Karpas-422 (cell line): ENCODE results near the gene ITGB8. TPM values are rescaled to one million over a fixed set of nuclear protein-coding genes. Genes with fewer than 3 reads are reported as not detected.

Experiments
- DNase-seq: peaks from one replicate; pipeline ENCODE4 v3.0.0-alpha.2; 2015
- H2AFZ ChIP-seq: fragments of 200-600 bp; sonication (generic); 2 replicates; pipeline ENCODE4 v1.6.1; 2014; ENCODE audit warnings: antibody characterized with exemption, low read length, mixed read lengths
- H3K27ac ChIP-seq: fragments of 200-600 bp; sonication (generic); 2 replicates; pipeline ENCODE4 v1.5.1; 2014; ENCODE audit warnings: mild to moderate bottlenecking, low read length, moderate library complexity
- H3K27me3 ChIP-seq: fragments of 200-600 bp; sonication (generic); 2 replicates; pipeline ENCODE4 v1.6.1; 2014; ENCODE audit warnings: low read length, mixed read lengths
- H3K36me3 ChIP-seq: fragments of 200-600 bp; sonication (generic); 2 replicates; pipeline ENCODE4 v1.6.1; 2014; ENCODE audit warnings: low read length, mixed read lengths; ENCODE audit not compliant: insufficient read depth
- H3K4me1 ChIP-seq: fragments of 200-600 bp; sonication (generic); 2 replicates; pipeline ENCODE4 v1.6.1; 2014; ENCODE audit warnings: mild to moderate bottlenecking, low read length, mixed read lengths
- H3K4me2 ChIP-seq: fragments of 200-600 bp; sonication (generic); 2 replicates; pipeline ENCODE4 v1.6.1; 2014; ENCODE audit warnings: low read length, low read depth, mild to moderate bottlenecking; ENCODE audit not compliant: poor library complexity, severe bottlenecking
- H3K4me3 ChIP-seq: fragments of 200-600 bp; sonication (generic); 2 replicates; pipeline ENCODE4 v1.5.1; 2014; ENCODE audit warnings: mild to moderate bottlenecking, antibody characterized with exemption, low read length, mixed read lengths
- H3K79me2 ChIP-seq: fragments of 200-600 bp; sonication (generic); 2 replicates; pipeline ENCODE4 v1.6.1; 2014; ENCODE audit warnings: mild to moderate bottlenecking, low read length, mixed read lengths
- H3K9ac ChIP-seq: fragments of 200-600 bp; sonication (generic); 2 replicates; pipeline ENCODE4 v1.6.0; 2014; ENCODE audit warnings: low read length
- H3K9me2 ChIP-seq: fragments of 200-600 bp; sonication (generic), shearing (Covaris generic); replicated peaks from 2 replicates; pipeline ENCODE4 v1.6.0; 2014; ENCODE audit warnings: mild to moderate bottlenecking, low read length, moderate library complexity; ENCODE audit not compliant: insufficient read depth
- H3K9me3 ChIP-seq: fragments of 300-700, 200-600 bp; sonication (generic); 2 replicates; pipeline ENCODE4 v1.6.1; 2014; ENCODE audit warnings: low read length, mixed read lengths
- H4K20me1 ChIP-seq: fragments of 200-600 bp; sonication (generic); 2 replicates; pipeline ENCODE4 v1.6.1; 2014; ENCODE audit warnings: mild to moderate bottlenecking, antibody characterized with exemption, low read length, low read depth; ENCODE audit not compliant: insufficient read depth
- small RNA-seq: library from RNA; depleted of rRNA; stranded (forward); fragments of <200 nt; gene quantifications from one replicate; pipeline ENCODE3, GENCODE V24; 2014
- total RNA-seq: library from RNA; depleted of rRNA; stranded (reverse); fragments of >200 nt; shearing (Covaris generic); gene quantifications from 2 replicates; pipeline ENCODE4 v1.2.3, GENCODE V29; 2014; ENCODE audit warnings: low replicate concordance; rRNA removed

Gene ITGB8
- total RNA-seq, 1 experiment from 2014 or later: 0.07 TPM

GRCh38 chr7:20464891-20465290 lies 134.2 kb downstream of the ITGB8 start:
- no peak overlapping the region for H3K4me2 ChIP-seq
- DNase-seq: no peak
- H4K20me1 ChIP-seq: no peaks in the 10 kb centered on the region
- H2AFZ ChIP-seq: no peak overlapping the region
- H3K79me2 ChIP-seq: no peaks in the 10 kb centered on the region
- no peaks in the 10 kb centered on the region for H3K4me1 ChIP-seq
- no peaks in the 10 kb centered on the region for H3K9me2 ChIP-seq
- no peak overlapping the region for H3K4me3 ChIP-seq
- H3K36me3 ChIP-seq: no peaks in the 10 kb centered on the region
- no peaks in the 10 kb centered on the region for H3K9me3 ChIP-seq
- H3K27me3 ChIP-seq: no peaks in the 10 kb centered on the region
- H3K9ac ChIP-seq: no peak overlapping the region
- no peak overlapping the region for H3K27ac ChIP-seq

Small RNAs within 50 kb of the gene (small RNA-seq; reads per million reads assigned to genes)
- not detected for gene RF00275

Other genes starting within 250 kb of the ITGB8 start
- gene MACC1, start 113.5 kb upstream of the ITGB8 start, total RNA-seq: 30.4 and 49.9 TPM in 2 replicates